Gastrocnemius medialis (tissue), 4 donors: Measurements from ENCODE around the gene SON. TPM values are rescaled to one million over a fixed set of nuclear protein-coding genes. Genes with fewer than 3 reads are reported as not detected.

ENCODE experiments used
- total RNA-seq, 4 donors: library from RNA; depleted of rRNA; stranded (reverse); fragments of >200 nt; gene quantifications; one replicate each; pipeline versions ENCODE4 v1.1.0 to v1.2.3, GENCODE V29; 2016

SON gene
- total RNA-seq, 4 donors from 2014 or later, result 109 to 390 (median 126) TPM

Other genes starting within 250 kb of the SON start
- gene IFNAR1, start 218.1 kb upstream of the SON start, total RNA-seq, result 10 to 100 TPM in 2 of 4 donors, 1 to 10 TPM in 2; 8.9 to 24.3 (median 9.9) TPM
- 10 to 100 TPM; 13.9 to 27.6 (median 24.2) TPM for gene IFNGR2, start 139.6 kb upstream of the SON start, total RNA-seq
- gene TMEM50B, start 63.1 kb upstream of the SON start, total RNA-seq, result 10 to 100 TPM; 33.2 to 47.1 (median 44.6) TPM
- gene DNAJC28, start 51.3 kb upstream of the SON start, total RNA-seq, result 1 to 10 TPM; 1.5 to 3.4 (median 2.5) TPM
- 10 to 100 TPM; 46.3 to 97.5 (median 55.4) TPM for gene GART, start 921 bp upstream of the SON start, total RNA-seq
- gene DONSON, start 45.6 kb downstream of the SON start, total RNA-seq, result 1 to 10 TPM; 3.6 to 5.3 (median 4.2) TPM
- 10 to 100 TPM; 14.8 to 29.4 (median 24.4) TPM for gene CRYZL1, start 98.7 kb downstream of the SON start, total RNA-seq
- gene ITSN1, start 99.5 kb downstream of the SON start, total RNA-seq, result 10 to 100 TPM; 14.5 to 33.1 (median 26.9) TPM